Astrocyte (in vitro differentiated cells and primary cell): Measurements from ENCODE around the gene NT5E.

Experiments used
- EZH2 ChIP-seq: IDR thresholded peaks from 2 replicates; pipeline ENCODE4 v1.6.1; 2012; ENCODE audit warnings: mild to moderate bottlenecking, low read length, inconsistent platforms; ENCODE audit not compliant: insufficient read depth
- TF ChIP-seq, protein P1 (sequence below): IDR thresholded peaks from 2 replicates; pipeline ENCODE4 v1.5.1; 2011; ENCODE audit warnings: low read depth, mild to moderate bottlenecking, inconsistent platforms, low read length, moderate library complexity; ENCODE audit not compliant: insufficient read depth

DNA sequence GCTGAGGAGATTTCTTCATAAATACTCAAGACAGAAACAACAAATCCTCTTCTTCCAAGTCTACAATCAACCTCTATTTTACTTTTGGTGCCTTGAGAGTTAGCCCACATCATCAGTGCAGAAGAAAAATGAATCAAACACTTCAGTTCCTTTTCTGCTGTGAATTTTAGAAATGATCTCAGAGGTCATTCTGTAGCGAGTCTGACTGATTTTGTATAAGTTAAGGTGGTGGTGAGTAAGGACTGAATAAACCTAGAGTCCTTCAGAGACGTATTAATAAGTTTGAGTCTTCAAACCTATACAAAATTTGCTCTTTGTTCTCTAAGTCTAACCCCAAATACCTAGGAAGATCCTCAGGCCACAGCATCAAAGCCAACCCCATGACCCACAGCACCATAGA, 33.1 kb upstream of the NT5E start:
- TF ChIP-seq, protein P1, sequence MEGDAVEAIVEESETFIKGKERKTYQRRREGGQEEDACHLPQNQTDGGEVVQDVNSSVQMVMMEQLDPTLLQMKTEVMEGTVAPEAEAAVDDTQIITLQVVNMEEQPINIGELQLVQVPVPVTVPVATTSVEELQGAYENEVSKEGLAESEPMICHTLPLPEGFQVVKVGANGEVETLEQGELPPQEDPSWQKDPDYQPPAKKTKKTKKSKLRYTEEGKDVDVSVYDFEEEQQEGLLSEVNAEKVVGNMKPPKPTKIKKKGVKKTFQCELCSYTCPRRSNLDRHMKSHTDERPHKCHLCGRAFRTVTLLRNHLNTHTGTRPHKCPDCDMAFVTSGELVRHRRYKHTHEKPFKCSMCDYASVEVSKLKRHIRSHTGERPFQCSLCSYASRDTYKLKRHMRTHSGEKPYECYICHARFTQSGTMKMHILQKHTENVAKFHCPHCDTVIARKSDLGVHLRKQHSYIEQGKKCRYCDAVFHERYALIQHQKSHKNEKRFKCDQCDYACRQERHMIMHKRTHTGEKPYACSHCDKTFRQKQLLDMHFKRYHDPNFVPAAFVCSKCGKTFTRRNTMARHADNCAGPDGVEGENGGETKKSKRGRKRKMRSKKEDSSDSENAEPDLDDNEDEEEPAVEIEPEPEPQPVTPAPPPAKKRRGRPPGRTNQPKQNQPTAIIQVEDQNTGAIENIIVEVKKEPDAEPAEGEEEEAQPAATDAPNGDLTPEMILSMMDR: no peak
- no peak for TF ChIP-seq EZH2
